T-helper 2 cell (primary cell): Measurements from ENCODE around the gene SHROOM4.

Experiments
- DNase-seq, 5 experiments: peaks; one replicate each; pipeline versions ENCODE4 v3.0.0 to v3.0.0-alpha.2; 2012 to 2022
- total RNA-seq, 2 donors: gene quantifications; one replicate each; lab custom pipeline; 2026; lab: John Stamatoyannopoulos, UW

The SHROOM4 gene, protein sequence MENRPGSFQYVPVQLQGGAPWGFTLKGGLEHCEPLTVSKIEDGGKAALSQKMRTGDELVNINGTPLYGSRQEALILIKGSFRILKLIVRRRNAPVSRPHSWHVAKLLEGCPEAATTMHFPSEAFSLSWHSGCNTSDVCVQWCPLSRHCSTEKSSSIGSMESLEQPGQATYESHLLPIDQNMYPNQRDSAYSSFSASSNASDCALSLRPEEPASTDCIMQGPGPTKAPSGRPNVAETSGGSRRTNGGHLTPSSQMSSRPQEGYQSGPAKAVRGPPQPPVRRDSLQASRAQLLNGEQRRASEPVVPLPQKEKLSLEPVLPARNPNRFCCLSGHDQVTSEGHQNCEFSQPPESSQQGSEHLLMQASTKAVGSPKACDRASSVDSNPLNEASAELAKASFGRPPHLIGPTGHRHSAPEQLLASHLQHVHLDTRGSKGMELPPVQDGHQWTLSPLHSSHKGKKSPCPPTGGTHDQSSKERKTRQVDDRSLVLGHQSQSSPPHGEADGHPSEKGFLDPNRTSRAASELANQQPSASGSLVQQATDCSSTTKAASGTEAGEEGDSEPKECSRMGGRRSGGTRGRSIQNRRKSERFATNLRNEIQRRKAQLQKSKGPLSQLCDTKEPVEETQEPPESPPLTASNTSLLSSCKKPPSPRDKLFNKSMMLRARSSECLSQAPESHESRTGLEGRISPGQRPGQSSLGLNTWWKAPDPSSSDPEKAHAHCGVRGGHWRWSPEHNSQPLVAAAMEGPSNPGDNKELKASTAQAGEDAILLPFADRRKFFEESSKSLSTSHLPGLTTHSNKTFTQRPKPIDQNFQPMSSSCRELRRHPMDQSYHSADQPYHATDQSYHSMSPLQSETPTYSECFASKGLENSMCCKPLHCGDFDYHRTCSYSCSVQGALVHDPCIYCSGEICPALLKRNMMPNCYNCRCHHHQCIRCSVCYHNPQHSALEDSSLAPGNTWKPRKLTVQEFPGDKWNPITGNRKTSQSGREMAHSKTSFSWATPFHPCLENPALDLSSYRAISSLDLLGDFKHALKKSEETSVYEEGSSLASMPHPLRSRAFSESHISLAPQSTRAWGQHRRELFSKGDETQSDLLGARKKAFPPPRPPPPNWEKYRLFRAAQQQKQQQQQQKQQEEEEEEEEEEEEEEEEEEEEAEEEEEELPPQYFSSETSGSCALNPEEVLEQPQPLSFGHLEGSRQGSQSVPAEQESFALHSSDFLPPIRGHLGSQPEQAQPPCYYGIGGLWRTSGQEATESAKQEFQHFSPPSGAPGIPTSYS (N-terminal part only)
- 0.07 to 0.31 reads per million in 2 donors for total RNA-seq

GRCh38 chrX:50813843-50814661 is at the start of gene SHROOM4:
Gene SHROOM4, minus strand, starts transcription at chrX:50814194. Its CDS starts 176 bp downstream, at chrX:50814018.
- DNase-seq = no peak

DNA sequence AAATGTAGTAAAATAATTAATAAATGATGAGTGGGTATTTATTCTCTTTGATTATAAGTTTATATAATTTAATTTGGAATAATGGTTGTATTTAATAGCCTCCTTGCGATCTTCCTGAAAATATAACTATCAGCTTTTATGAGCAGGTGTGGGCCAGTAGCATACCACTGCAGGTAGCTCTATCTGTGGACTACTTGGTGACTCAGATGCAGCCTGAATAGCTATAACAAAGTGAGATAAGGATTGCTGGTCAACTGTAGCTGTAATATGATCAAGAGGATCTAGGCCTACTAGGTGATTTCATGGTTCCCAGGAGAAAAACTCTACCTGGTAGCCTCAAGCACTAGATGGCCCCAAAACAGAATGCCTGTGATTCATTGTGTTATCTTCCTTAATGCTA is 49.5 kb upstream of the SHROOM4 start:
- no peak for DNase-seq

DNA sequence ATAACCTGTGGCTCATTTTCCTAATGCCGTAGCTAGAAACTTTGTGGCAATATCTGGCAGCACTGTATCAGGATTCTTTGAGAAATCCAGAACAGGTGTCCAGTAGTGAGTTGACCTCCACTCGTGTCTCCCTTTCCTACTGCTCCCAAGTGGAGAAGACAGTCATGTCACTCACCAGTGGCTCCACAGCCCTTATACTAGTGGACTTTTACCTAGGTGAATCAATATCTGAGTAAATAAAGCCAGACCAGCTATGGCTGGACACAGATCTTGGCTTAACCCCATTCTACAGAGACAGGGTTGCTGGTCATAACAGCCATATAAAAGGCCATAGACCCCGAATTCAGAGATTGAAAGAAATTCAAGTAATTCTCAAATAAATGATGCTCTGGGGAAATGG is 46.5 kb upstream of the SHROOM4 start:
- no peak for DNase-seq

DNA sequence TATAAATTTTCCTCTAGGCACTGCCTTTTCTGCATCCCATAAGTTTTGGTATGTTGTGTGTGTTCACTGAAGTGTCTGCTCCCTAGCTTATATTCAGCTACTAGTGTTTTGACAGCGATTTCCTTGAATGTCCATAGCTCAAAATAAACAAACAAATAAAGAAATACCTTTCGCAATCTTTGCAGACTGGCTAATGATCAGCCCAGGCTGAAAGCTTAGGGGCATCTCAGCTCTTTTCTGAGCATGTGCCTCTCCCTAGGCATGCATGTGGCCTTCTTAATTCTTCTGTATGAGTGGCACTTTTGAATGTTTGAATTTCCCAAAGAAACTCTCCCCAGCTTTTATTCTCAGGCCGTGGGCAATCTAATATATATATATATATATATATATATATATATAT is 44.6 kb upstream of the SHROOM4 start:
- DNase-seq = no peak

- DNase-seq = no peak
Measured at GRCh38 chrX:50853399-50853798, 39.4 kb upstream of the SHROOM4 start.

GRCh38 chrX:50852524-50852923 is 38.5 kb upstream of the SHROOM4 start:
- no peak for DNase-seq

- no peak for DNase-seq
Measured at GRCh38 chrX:50842221-50842620, 28.2 kb upstream of the SHROOM4 start.

DNA sequence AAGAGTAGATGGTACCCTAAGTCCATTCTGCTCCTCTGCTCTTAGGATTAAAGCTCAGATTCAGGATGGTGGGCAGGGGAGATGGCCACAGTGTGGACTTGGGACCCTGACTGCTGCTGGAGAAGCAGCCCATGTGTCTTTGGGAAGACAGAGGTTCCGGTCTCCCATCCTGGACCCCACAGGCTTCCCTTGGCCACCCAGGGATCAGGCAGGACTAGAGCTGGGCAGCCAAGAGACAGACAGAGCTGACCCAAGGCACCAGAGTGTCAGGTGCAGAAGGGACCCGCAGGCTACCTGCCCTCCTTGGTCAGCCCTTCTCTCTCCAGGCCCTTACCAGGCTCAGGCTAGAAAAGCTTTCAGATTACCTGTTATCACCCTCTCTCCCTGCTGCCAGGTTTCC is 25.7 kb upstream of the SHROOM4 start:
- DNase-seq = no peak

DNA sequence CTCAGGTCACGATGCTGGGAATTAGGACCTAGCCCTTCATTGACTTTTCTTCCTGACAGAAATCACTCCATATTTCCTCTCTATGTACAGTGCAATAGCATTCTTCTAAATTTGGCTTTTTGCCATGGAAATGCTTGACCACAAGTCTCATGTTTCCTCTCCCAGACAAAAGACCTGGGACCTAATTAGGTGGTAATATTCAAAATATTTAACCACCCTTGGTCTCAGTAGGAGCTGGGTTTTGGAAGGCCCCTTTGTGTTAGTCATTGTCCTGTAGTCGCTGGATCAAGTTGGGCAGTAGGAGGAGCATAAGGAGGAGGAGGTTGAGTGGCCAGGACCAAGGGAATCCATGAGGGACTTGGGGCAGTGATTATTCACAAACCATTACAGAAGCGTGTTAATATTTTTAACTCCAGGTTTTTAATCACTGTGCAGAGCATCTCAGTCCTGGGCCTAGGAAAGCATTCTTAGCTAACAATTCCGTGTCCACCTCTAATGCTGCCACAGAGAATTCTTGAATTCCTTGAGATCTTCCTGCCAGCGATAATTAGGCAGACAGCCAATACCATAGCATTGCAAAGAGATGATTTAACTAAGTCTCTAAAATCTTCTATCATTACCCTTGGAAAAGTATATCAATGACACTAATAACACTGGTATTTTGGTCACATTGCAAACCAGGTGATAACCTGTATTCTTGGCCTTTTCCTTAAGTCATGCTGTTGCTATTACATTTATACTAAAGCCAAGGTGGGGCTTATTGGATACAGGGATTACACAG is 25.0 kb upstream of the SHROOM4 start:
- DNase-seq = no peak

DNA sequence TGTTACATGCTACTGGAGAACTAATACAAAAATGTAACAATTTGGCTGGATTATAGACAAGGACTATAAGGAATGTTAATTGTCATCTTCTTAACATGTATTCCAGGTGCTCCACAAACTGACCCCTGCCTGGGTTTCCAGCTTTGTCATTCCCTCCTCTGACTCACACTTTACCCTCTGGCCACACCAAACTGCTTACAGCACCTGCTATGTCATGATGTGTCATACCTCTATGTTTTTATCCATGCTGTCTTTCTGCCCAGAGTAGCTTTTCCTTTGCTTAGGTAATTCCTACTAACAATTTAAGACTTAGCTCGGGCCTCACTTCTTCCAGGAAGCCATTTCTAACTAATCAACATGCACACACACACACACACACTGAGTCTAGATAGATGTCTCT is 14.0 kb upstream of the SHROOM4 start:
- no peak for DNase-seq

DNA sequence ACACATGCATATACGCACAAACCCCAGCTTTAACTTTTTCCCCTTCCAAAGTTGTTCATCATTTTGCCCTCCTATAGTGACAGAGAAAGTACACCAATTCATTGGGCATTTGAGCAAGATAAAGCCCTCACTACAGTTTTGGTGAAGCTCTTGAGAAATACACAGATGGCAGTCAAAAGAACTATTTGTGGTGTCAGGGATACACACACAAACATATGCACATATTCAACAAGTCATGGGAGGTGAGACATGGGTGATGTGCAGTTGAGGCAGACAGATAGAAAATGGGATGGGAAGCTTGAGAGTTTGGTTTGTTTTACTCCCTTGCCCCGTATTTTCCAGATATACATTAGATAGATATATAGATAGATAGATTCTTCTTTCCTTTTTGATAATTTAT is 11.8 kb upstream of the SHROOM4 start:
- no peak for DNase-seq

GRCh38 chrX:50818986-50819385 is 5.0 kb upstream of the SHROOM4 start:
- DNase-seq = no peak

- no peak for DNase-seq
Measured at GRCh38 chrX:50815120-50815519, 1.1 kb upstream of the SHROOM4 start.

- no peak for DNase-seq
Measured at GRCh38 chrX:50814701-50815100, 707 bp upstream of the SHROOM4 start.

- DNase-seq = peak in 1 of 5 experiments; percentile 5
Measured at GRCh38 chrX:50812995-50813842, 775 bp downstream of the SHROOM4 start.

DNA sequence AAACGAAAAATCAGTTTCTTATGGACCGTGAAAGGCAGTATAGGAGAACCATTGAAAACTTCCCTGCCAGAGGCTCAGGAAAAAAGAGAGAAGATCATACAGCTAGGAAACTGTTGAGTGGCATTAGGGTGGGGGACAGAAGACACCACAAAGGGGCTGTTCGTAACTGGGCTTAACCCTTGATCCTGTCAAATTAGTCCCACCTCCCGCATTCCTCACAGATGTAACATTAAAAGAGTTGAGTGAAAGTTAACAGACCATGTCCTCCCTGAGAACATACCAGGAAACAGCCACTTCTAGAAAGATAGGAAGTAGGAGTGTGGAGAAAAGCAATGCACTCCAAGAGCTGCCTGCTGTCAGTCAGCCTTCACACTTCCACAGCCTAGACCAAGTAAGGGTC is 8.7 kb downstream of the SHROOM4 start:
- DNase-seq = no peak

DNA sequence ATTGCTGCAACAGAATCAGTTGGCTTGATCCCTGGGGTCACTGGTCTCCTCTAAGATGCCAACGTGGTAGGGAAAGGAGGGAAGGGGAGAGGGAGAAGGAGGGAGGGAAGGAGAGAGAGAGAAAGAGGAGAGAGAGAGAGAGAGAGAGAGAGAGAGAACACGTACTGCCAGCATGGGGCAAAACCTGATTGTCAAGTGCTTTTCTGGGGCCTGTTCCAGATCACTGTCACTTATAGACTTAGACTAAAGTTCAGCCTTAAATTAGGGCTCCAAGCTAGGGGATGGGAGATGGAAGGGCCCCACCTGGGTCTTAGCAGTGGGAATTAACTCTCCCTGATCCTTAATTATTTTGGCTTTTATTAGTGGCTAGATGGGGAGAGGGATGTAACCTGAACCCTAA is 12.9 kb downstream of the SHROOM4 start:
- DNase-seq = no peak

DNA sequence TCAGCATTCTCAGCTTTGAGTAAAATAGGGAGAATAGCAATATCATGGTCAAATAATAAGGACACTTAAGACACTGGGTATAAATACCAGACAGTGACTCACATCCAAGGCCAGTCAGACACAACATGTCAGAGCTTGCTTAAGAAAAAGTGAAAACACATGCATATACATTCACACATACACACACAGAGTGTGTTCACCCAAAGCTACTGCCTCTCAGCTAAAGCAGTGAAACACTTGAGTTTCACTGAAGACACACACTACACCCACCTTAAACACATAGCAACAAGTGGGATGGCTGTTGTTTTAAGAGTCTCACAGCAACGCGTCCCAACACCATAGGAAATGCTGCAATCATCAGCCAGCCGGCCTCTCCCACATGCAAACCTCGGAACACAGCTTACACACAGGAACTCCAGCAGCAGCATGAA is 14.4 kb downstream of the SHROOM4 start:
- no peak for DNase-seq

- no peak for DNase-seq
Measured at GRCh38 chrX:50798783-50799182, 15.2 kb downstream of the SHROOM4 start.

DNA sequence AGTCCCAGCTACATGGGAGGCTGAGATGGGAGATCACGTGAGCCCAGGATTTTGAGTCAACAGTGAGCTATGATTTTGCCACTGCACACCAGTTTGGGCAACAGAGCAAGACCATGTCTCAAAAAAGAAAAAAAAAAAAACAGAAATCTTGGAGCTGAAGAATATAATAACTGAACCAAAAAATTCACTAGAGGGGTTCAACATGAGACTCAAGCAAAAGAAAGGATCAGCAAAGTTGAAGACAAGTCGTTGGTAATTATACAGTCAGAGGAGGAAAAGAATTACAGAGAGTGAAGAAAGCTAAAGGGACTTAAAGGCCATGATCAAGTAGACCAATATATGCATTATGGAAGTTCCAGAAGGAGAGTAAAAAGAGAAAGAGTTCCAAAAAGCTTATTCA is 26.9 kb downstream of the SHROOM4 start:
- no peak for DNase-seq
